HepG2 (cell line): ENCODE measurements around the gene BCAS4. TPM values are rescaled to one million over a fixed set of nuclear protein-coding genes. Genes with fewer than 3 reads are reported as not detected.
"Not testable (repeated sequence)": the region's sequence is repeated elsewhere in the genome, so short reads cannot be mapped to it uniquely, and the experiment has no call there.

Source experiments
- ATAC-seq: fragments of 200-7000 bp; cut with Tn5 transposase; 3 replicates; pipeline ENCODE4 v1.9.1; 2020; ENCODE audit warnings: mild to moderate bottlenecking, moderate library complexity
- BruUV-seq: library from RNA; stranded (reverse); fragments of 400-500 nt; replicated peaks from 2 replicates; lab custom pipeline; 2021; lab: Mats Ljungman, UMichigan
- CTCF ChIA-PET: fragments of 300-600 bp; formaldehyde crosslinking; extraction: SDS; loops from one replicate; lab custom pipeline; 2021; ENCODE audit warnings: low total read pairs, inconsistent platforms, low intra/inter-chr PET ratio; lab: Yijun Ruan, JAX
- POLR2A ChIA-PET: fragments of 350-600 bp; sonication (Branson Sonifier 250); formaldehyde crosslinking; loops from one replicate; lab custom pipeline; 2020; ENCODE audit warnings: antibody characterized with exemption, inconsistent platforms; lab: Yijun Ruan, JAX
- DNase-seq: peaks from one replicate; pipeline ENCODE4 v3.0.0-alpha.2; 2015; ENCODE audit warnings: low spot score
- FAIRE-seq: peaks from 3 replicates; lab custom pipeline; 2011; peaks lifted over from hg19 to GRCh38; lab: Jason Lieb, UNC
- H2AFZ ChIP-seq: one replicate; pipeline ENCODE4 v1.6.1; 2011; ENCODE audit warnings: low read length, inconsistent platforms
- H3K27ac ChIP-seq: fragments of 300-600 bp; 3 replicates; pipeline ENCODE4 v1.8.0; 2011; ENCODE audit warnings: mixed run types, mild to moderate bottlenecking, mixed read lengths, low read length, inconsistent platforms; ENCODE audit not compliant: insufficient read depth; ENCODE audit errors: extremely low read length
- H3K27me3 ChIP-seq, 2 experiments: fragments of 200-600 bp in 1 of 2; 2 replicates in 1 of 2; 3 replicates in 1 of 2; pipeline versions ENCODE4 v1.6.0 to v1.8.0; 2011; ENCODE audit warnings: low read length in 2 of 2, mild to moderate bottlenecking in 2 of 2, moderate library complexity in 2 of 2, inconsistent platforms in 1 of 2; ENCODE audit not compliant: insufficient read depth in 2 of 2, control insufficient read depth in 1 of 2
- H3K36me3 ChIP-seq, 2 experiments: fragments of 200-600 bp in 1 of 2; replicated peaks in 1 of 2; 2 replicates in 1 of 2; 3 replicates in 1 of 2; pipeline versions ENCODE4 v1.5.1 to v1.8.0; 2011; ENCODE audit warnings: low read length in 2 of 2, inconsistent platforms in 1 of 2; ENCODE audit not compliant: insufficient read depth in 2 of 2, control insufficient read depth in 1 of 2
- H3K4me1 ChIP-seq: 2 replicates; pipeline ENCODE4 v1.5.1; 2012; ENCODE audit warnings: low read length, inconsistent platforms; ENCODE audit not compliant: insufficient read depth
- H3K4me2 ChIP-seq: 2 replicates; pipeline ENCODE4 v1.6.0; 2011; ENCODE audit warnings: low read depth, low read length, inconsistent platforms
- H3K4me3 ChIP-seq, 3 experiments: fragments of 200-600 bp in 1 of 3; sonication (generic), shearing (Covaris generic) in 1 of 3; replicated peaks in 1 of 3; 2 replicates each; pipeline ENCODE4 v1.5.1; 2011 to 2016; ENCODE audit warnings: low read length in 3 of 3, inconsistent platforms in 2 of 3, low read depth in 2 of 3, mild to moderate bottlenecking in 2 of 3, control low read depth in 1 of 3, mixed read lengths in 1 of 3; ENCODE audit not compliant: insufficient read depth in 1 of 3
- H3K79me2 ChIP-seq: one replicate; pipeline ENCODE4 v1.6.1; 2011; ENCODE audit warnings: low read length, inconsistent platforms; ENCODE audit not compliant: insufficient read depth
- H3K9ac ChIP-seq: 2 replicates; pipeline ENCODE4 v1.6.0; 2011; ENCODE audit warnings: mild to moderate bottlenecking, low read depth, low read length, inconsistent platforms; ENCODE audit not compliant: insufficient read depth
- H3K9me3 ChIP-seq: 2 replicates; pipeline ENCODE4 v1.5.1; 2012; ENCODE audit warnings: mild to moderate bottlenecking, low read length
- H4K20me1 ChIP-seq: 2 replicates; pipeline ENCODE4 v1.6.0; 2011; ENCODE audit warnings: inconsistent platforms, mild to moderate bottlenecking, low read length, moderate library complexity; ENCODE audit not compliant: insufficient read depth
- CCAR2 ChIP-seq: fragments of 200-400 bp; formaldehyde crosslinking; optimal IDR thresholded peaks from 2 replicates; pipeline ENCODE3; 2018; ENCODE audit warnings: low read depth, mild to moderate bottlenecking, low read length, moderate library complexity
- GZF1 ChIP-seq: sonication (generic); formaldehyde crosslinking; IDR thresholded peaks from 2 replicates; pipeline ENCODE4 v1.5.1; 2020; ENCODE audit warnings: mild to moderate bottlenecking, missing genetic modification reagents
- HNF4G ChIP-seq, 2 experiments: sonication (generic) in 1 of 2; formaldehyde crosslinking in 1 of 2; IDR thresholded peaks; 2 replicates each; pipeline versions ENCODE4 v1.4.0 to v1.6.1; 2011 to 2020; ENCODE audit warnings: borderline replicate concordance in 2 of 2, low read depth in 2 of 2, mild to moderate bottlenecking in 2 of 2, low read length in 1 of 2, missing genetic modification reagents in 1 of 2, moderate library complexity in 1 of 2
- MZF1 ChIP-seq: sonication (generic); formaldehyde crosslinking; IDR thresholded peaks from 2 replicates; pipeline ENCODE4 v1.8.1; 2023; ENCODE audit warnings: mild to moderate bottlenecking, missing genetic modification reagents, borderline replicate concordance
- PHF21A ChIP-seq: sonication (generic); formaldehyde crosslinking; IDR thresholded peaks from 2 replicates; pipeline ENCODE4 v1.5.0; 2020; ENCODE audit warnings: mild to moderate bottlenecking, missing genetic modification reagents
- SIX4 ChIP-seq: sonication (generic); formaldehyde crosslinking; IDR thresholded peaks from 2 replicates; pipeline ENCODE4 v1.4.0; 2020; ENCODE audit warnings: missing genetic modification reagents
- YY1 ChIP-seq: IDR thresholded peaks from 2 replicates; pipeline ENCODE4 v1.6.1; 2011; ENCODE audit warnings: low read length, low read depth, moderate library complexity, mild to moderate bottlenecking; ENCODE audit not compliant: insufficient read depth, insufficient replicate concordance
- ZFY ChIP-seq: sonication (generic); formaldehyde crosslinking; IDR thresholded peaks from 2 replicates; pipeline ENCODE4 v1.4.0; 2020; ENCODE audit warnings: missing genetic modification reagents
- ZNF33B ChIP-seq: sonication (generic); formaldehyde crosslinking; IDR thresholded peaks from 2 replicates; pipeline ENCODE4 v1.5.1; 2020; ENCODE audit warnings: mild to moderate bottlenecking, missing genetic modification reagents
- ZNF44 ChIP-seq: sonication (generic); formaldehyde crosslinking; IDR thresholded peaks from 2 replicates; pipeline ENCODE4 v1.5.1; 2020; ENCODE audit warnings: mild to moderate bottlenecking, missing genetic modification reagents
- ZNF547 ChIP-seq: sonication (generic); formaldehyde crosslinking; IDR thresholded peaks from 2 replicates; pipeline ENCODE4 v1.5.1; 2020; ENCODE audit warnings: mild to moderate bottlenecking, missing genetic modification reagents
- ZNF772 ChIP-seq: sonication (generic); formaldehyde crosslinking; IDR thresholded peaks from 2 replicates; pipeline ENCODE4 v1.5.0; 2020; ENCODE audit warnings: mild to moderate bottlenecking, missing genetic modification reagents
- WGBS: methylation state at CpG from one replicate; pipeline ENCODE4 v1.1.6; 2017; ENCODE audit warnings: low lambda C conversion rate; 5-methylcytosine and 5-hydroxymethylcytosine counted together
- in situ Hi-C: cut with HindIII; loops from 2 replicates; pipeline ENCODE4 v1.10.0; 2017; ENCODE audit warnings: low pct_unique_long_range_greater_than_20kb; ENCODE audit not compliant: extremely low pct_ligation_motif_present
- intact Hi-C: fragments of 100-400 bp; cut with micrococcal nuclease; formaldehyde crosslinking; loops from one replicate; pipeline ENCODE4 v1.10.0; 2022; ENCODE audit not compliant: unreplicated experiment
- polyA plus RNA-seq, 8 experiments: library from polyadenylated mRNA; depleted of rRNA in 3 of 8; stranded (reverse) in 7 of 8; unstranded in 1 of 8; fragments of >200 nt; fragmentation: Illumina TruSeq in 4 of 8; extraction: Trizol in 4 of 8; gene quantifications; 2 replicates each; pipeline versions ENCODE4 v1.2.1 to v1.2.3, GENCODE V29; 2011 to 2016; ENCODE audit warnings: low read depth in 4 of 8, missing spikeins in 1 of 8, mixed read lengths in 1 of 8; ENCODE audit not compliant: insufficient read depth in 1 of 8
- total RNA-seq, 5 experiments: library from RNA; depleted of rRNA; stranded (reverse); fragments of >200 nt; fragmentation: Illumina TruSeq; extraction: Trizol; gene quantifications; 2 replicates each; pipeline ENCODE4 v1.2.3, GENCODE V29; 2016; ENCODE audit warnings: low read depth in 1 of 5
- TF ChIP-seq, protein P1 (sequence below): sonication (generic); formaldehyde crosslinking; IDR thresholded peaks from 2 replicates; pipeline ENCODE4 v1.5.1; 2020; ENCODE audit warnings: missing genetic modification reagents, mild to moderate bottlenecking, borderline replicate concordance

The BCAS4 gene
- total and polyA plus RNA-seq, 2 of the 13 experiments (the other 11 are each of a cell fraction or from before 2014, with no cell fraction given): 7.2 to 8.0 TPM

DNA sequence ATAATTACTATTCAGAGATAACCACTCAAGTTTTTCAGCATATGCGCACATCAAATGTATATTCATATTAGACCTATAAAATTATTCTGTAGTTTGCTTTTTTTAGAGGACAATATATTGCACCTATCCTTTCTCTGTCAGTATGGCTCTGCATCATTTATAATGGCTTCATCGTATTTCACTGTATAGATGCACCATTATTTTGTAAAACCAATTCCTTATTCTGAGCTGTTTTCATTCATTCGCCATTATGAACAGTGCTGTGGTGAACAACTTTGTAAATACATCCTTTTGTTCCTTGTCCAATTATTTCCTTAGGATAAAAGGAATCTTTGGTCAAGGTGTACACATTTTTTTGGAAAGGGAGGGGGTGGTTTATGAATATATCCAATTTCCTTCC is 29.2 kb upstream of the BCAS4 start:
- ChIA-PET CTCF (no interaction called here), POLR2A (interaction anchor here (2.6 to 2.8 kb wide), 2 partner anchors 22 to 25 kb away, joined by 13 to 18 read pairs; no protein-coding TSS in a partner anchor)
- BruUV-seq: no TSS peak
- H3K27ac ChIP-seq: no peak overlapping the region
- intact Hi-C loops (loop anchor here (1.0 kb wide), 1 partner anchor 23 kb away; no protein-coding TSS in a partner anchor), in situ Hi-C loops (no loop called here)
- no peak overlapping the region for H3K4me3 ChIP-seq
- no peak overlapping the region for H2AFZ ChIP-seq
- H3K9ac ChIP-seq: no peak overlapping the region
- no peaks in the 10 kb centered on the region for H3K9me3 ChIP-seq
- FAIRE-seq (no peak), DNase-seq (no peak), ATAC-seq (no peak)
- 0 out of 2 replicates have a peak overlapping the region, but pooled peaks have one; percentile 18 for H3K4me2 ChIP-seq
- peaks cover 94% of the 10 kb centered on the region for H3K4me1 ChIP-seq
- TF ChIP-seq MZF1 (CRISPR knock-in tag) (no peak), GZF1 (peak; percentile 99), YY1 (peak; percentile 16), SIX4 (no peak), ZNF772 (no peak), ZFY (no peak)
- no peaks in the 10 kb centered on the region for H3K36me3 ChIP-seq
- no peaks in the 10 kb centered on the region for H3K79me2 ChIP-seq
- H4K20me1 ChIP-seq: no peaks in the 10 kb centered on the region
- WGBS: 35% methylated on average over 3 of the region's 3 CpGs
- H3K27me3 ChIP-seq: 0 out of 5 replicates have a peak, but pooled peaks cover 0 to under 1% of the 10 kb centered on the region in 2 experiments

DNA sequence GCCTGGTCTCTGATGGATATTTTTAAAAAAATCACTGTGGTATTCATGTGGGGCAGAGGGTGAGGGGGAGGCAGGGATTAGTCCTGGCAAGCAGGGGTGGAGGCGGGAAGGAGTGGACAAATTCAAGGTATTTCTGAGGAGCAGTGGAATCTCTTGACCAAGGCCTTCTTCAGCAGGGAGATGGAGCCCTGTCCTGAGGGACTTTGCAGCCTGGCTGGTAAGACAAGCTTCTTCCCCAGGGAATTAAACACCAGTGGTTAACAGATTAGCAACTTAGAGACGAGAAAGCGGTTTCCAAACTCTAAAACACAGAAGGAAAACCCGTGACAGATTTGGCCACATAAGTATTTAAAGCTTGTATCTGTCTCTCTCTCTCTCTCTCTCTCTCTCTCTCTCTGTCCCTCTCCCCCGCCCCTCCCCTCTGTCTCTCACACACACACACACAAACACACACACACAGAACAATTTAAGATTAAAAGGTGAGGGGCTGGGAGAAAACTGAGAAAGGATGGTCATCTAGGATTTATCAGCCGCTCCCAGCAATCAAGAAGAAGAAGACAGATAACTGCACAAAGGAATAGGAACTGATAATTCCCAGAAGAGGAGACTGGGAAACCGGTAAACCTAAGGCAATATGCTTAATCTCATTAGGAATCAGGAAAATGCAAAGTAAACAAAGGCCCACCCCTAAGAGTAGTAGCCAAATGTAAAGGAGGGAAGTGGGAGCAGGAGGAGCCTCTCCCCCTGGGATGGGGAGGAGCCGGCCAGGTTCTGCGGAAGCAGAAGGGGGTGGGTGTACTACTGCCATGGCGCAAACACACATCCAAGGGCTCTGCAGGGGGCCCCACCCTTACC is 27.7 kb upstream of the BCAS4 start:
- H3K27ac ChIP-seq; FAIRE-seq; H4K20me1 ChIP-seq; H3K9me3 ChIP-seq; H3K36me3 ChIP-seq; intact Hi-C loops; H3K79me2 ChIP-seq; DNase-seq; BruUV-seq; in situ Hi-C loops; H3K27me3 ChIP-seq; TF ChIP-seq HNF4G (CRISPR knock-in tag; IDR thresholded peaks at IDR 0.05; ENCODE audit: borderline replicate concordance, low read depth): not testable (repeated sequence)
- peak; percentile 22 for ATAC-seq
- ChIA-PET POLR2A (interaction anchor here (1.3 kb wide), 1 partner anchor 21 kb away, joined by 4 read pairs; no protein-coding TSS in a partner anchor), CTCF (interaction anchor here (1.4 kb wide), 1 partner anchor 21 kb away, joined by 3 read pairs; no protein-coding TSS in a partner anchor)
- H3K4me1 ChIP-seq: peaks cover 79% of the 10 kb centered on the region
- peak overlapping the region; percentile 70 for H3K4me2 ChIP-seq
- WGBS: 1% methylated on average over 9 of the region's 10 CpGs
- H3K9ac ChIP-seq: peak overlapping the region; percentile 2; the same call in 1 of the 2 replicates
- H2AFZ ChIP-seq: peak overlapping the region; percentile 71
- TF ChIP-seq PHF21A: 0 out of 2 replicates have a peak, but pooled peaks have one; percentile 38
- TF ChIP-seq ZNF33B (CRISPR knock-in tag): 0 out of 2 replicates have a peak, but pooled peaks have one; percentile 21
- TF ChIP-seq CCAR2: peak; percentile 49
- TF ChIP-seq, protein P1, sequence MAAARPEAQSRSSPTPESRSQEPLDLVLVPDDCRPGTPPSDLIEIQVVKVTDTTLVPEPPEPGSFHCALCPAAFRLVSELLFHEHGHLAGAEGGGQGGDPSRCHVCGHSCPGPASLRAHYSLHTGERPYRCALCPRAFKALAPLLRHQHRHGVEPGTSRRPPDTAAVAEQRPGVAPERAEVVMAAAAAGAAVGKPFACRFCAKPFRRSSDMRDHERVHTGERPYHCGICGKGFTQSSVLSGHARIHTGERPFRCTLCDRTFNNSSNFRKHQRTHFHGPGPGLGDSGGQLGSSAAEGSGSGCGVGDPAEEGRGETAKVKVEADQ (CRISPR knock-in tag): peak; percentile 65
- 0 out of 2 replicates have a peak, but pooled peaks have one; percentile 42 for TF ChIP-seq ZNF44
- TF ChIP-seq ZNF547 (CRISPR knock-in tag): 0 out of 2 replicates have a peak, but pooled peaks have one; percentile 40
- peak; percentile 74; the same call in 1 of the 2 replicates for TF ChIP-seq GZF1
- 0 out of 2 replicates have a peak, but pooled peaks have one; percentile 9 for TF ChIP-seq HNF4G (IDR thresholded peaks at IDR 0.05; ENCODE audit: borderline replicate concordance, low read depth, low read length)
- peak overlapping the region in 2 of 3 experiments; percentile 2 to 53 for H3K4me3 ChIP-seq
